ENCODE results near the gene EMCN.
"Not testable (repeated sequence)": the region's sequence is repeated elsewhere in the genome, so short reads cannot be mapped to it uniquely, and the experiment has no call there.

The EMCN gene, protein sequence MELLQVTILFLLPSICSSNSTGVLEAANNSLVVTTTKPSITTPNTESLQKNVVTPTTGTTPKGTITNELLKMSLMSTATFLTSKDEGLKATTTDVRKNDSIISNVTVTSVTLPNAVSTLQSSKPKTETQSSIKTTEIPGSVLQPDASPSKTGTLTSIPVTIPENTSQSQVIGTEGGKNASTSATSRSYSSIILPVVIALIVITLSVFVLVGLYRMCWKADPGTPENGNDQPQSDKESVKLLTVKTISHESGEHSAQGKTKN

DNA sequence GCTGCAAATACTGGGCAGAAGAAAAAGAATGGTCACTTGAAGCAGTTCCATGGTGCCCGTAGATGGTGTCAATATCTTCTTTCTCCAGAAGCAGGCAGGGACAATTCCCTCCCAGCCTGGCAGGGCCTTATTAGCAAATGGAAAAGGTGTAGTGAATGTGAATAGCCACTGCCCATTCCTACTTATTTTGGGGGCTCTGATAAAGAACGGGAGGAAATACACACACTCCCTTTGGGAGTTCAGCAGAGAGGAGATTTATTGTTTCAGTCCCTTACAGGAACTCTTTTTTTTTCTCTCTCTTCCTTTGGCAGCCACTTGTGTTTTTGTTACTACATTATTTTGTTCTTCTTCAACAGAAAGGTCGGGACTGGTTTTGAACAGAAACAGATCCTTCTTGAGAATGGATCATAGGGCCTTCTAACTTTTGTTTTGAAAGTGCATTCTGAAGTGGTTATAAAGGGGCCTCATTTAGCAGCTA lies at the start of gene EMCN:
TSS of gene EMCN (minus strand) at position 159 of the 478 bp plus-strand sequence. CDS start at position 51, 108 bp downstream.
- DNase-seq (ENCODE audit: low read depth in 2 of 2, low spot score in 1 of 2): no peak

DNA sequence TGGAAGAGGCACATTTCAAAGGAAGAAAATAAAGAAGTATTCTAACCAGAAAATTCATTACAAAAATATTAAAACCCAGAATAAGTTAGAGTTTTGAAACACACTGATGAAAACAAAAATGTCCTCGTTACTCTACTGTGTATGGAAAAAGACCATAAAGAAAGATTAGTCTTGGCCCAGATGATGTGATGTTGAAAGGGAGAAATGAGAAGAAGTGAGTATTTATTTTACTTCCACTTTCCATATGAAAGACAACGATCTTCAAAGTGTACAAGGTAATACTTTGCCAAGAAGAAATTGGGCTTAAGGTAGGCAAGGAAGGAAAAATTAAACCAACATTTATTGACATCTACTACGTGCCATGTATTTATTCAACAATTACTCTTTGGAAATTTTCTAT lies 48.6 kb upstream of the EMCN start:
- DNase-seq (ENCODE audit: low read depth in 2 of 2, low spot score in 1 of 2): no peak

DNA sequence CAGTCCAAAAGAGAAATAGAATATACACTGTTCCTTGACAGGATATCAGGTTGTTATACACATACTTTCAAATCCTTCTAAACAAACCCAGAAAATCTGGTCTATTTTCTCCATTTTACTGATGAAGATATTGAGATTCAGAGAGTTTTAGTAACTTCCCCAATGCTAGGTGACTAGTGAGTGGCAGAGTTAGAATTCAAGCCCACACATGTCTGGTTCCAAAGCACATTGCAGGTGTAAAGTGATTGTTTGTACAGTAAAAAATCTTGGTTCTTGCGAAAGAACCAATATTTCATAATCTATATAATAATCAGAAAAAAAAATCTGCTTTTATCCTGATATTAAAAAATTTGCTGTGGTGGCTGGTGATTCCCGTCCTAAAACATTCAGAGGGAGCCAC lies 39.5 kb upstream of the EMCN start:
- no peak for DNase-seq (ENCODE audit: low read depth in 2 of 2, low spot score in 1 of 2)

DNA sequence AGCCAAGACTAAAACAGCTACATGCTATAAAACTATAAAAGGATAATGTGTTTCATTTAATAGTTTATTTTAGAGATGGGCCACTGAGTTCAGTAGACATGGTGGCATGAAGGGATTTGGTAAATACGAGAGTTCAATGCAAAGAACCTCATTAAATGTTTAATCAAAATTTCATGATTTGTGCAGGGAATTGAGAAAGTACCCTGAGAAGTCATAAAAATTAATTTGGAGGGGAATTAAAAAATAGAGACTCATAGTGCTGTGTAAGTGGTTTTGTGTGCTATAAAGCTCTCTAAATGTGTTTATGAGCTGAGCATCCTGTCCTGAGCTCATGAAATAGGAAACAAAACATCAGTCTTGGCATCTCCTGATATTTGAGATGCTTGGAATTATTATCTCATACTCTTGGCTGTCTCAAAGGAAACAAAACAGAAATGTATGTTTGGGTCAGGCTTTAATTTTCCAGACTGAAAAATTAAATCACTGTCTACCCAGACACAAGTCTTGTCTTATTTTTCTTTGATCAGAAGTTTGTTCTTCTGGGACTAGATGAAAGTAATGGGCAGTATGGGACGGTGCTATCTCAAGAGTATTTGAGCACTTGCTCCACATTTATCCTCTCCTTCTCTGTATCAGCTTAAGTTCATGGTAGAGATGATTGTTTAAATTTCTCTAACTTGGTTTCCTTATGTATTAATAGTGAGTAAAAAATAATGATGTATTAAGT lies 38.0 kb upstream of the EMCN start:
- DNase-seq (ENCODE audit: low read depth in 2 of 2, low spot score in 1 of 2): no peak

DNA sequence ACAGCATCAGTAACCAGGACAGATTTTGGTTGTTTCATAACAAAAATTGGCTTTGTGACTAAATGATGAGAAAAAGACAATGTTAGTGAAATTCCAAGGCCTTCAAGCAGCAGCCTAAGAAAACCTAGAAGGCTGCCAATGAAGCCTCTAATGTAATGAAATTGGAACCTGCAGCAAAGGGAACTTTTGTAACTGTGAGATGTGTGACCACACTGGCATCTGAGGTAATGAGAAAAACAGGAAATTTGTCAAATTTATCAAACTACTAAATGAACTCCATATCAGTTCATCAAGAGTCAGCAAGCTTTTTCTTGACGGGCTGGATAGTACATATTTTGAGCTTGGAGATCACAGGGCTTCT lies 30.4 kb upstream of the EMCN start:
- no peak for DNase-seq (ENCODE audit: low read depth in 2 of 2, low spot score in 1 of 2)

DNA sequence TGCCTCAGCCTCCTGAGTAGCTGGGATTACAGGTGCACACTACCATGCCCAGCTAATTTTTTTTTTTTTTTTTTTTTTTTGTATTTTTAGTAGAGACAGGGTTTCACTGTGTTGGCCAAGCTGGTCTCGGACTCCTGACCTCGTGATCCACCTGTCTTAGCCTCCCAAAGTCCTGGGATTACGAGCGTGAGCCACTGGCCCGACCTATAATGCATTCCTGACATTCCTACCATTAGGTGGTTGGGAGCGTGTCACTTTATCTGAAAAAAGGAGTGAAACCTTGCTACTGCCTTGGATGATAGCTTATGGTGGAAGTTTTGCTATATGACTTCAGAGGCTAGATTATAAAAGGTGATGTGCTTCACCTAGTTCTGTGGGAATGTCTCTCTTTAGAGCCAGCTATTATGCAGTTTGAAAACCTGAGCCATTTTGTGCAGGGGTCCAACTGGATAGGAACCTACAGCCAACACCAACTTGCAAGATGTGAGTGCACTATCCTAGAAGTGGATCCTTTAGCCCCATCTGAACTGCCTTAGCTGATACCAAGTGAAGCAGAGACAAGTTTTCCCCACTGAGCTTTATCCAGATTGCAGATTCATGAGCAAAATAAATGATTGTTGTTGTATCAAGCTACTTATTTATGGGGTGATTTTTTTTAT lies 29.8 kb upstream of the EMCN start:
- no peak for DNase-seq (ENCODE audit: low read depth in 2 of 2, low spot score in 1 of 2)

DNA sequence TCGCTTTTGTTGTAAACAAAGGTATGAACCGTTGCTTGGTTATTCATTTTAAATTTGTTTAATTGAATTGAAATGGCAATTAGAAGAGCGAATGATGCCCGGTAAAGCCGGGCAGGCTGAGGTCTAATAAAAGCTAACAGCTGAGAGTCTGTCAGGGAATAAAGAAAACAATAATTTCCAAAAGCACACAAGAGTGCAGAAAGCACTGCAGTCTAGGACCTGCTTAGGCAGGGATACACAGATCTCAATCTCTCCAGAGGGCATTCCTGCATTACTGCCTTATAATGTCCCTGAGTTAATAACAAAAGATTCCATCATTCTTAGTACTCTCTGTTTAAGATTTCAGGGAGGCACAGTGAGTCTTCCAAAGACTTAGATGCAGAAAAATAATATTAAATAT lies 27.6 kb upstream of the EMCN start:
- no peak for DNase-seq (ENCODE audit: low read depth in 2 of 2, low spot score in 1 of 2)

DNA sequence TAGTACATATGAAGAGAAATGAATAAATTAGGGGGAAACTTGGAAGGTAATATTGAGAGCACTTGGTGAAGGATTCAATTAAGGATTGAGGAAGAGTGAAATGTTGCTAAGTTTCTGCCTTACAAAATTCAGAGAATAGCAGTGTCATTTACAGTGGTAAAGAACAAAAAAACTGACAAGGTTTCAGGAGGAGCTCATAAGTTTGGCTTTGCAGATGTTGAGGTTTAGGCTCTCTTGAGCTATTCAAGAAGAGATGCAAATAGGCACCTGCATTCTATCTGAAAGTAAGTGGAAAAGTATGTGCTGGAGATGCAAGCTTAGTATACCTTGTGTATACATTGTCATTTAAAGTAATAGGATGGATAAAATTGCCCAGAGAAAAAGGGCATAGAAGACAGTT lies 22.3 kb upstream of the EMCN start:
- DNase-seq (ENCODE audit: low read depth in 2 of 2, low spot score in 1 of 2): no peak

DNA sequence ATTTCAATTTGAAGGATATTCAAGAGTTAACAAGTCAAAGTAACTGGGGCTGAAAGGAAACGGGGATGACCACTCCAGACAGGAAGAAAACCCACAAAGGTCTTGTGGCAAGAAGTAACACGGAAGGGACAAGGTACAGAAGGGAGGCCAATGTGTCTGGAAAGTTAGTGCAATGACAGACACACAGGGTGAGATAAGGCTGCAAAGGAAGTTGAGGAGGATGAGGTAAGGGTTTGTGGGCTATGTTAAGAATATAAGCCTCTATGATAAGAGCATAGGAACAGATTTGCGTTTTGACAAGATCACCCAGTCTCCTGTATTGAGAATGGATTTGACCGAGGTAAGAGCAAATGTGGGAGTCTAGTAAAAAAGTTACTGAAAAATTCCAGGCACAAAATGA lies 21.9 kb upstream of the EMCN start:
- DNase-seq (ENCODE audit: low read depth in 2 of 2, low spot score in 1 of 2): no peak

DNA sequence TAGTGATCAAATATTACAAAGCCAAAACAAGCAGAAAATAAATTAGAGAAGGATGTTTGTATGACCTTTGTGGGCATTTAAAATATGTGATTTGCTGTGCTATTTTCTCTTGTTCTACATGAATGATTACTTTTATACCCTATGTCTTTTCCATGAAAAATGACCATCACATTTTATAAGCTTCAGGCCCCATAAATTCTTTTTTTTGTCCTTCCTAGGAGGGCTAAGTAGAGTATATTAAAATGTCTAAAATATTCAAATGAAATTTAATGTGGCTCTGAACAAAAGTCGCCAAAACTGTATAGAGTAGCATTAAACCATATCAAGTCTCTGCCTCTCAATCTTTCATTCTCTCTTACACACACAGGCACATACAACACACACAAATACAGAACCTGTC lies 15.9 kb upstream of the EMCN start:
- DNase-seq (ENCODE audit: low read depth in 2 of 2, low spot score in 1 of 2): no peak

DNA sequence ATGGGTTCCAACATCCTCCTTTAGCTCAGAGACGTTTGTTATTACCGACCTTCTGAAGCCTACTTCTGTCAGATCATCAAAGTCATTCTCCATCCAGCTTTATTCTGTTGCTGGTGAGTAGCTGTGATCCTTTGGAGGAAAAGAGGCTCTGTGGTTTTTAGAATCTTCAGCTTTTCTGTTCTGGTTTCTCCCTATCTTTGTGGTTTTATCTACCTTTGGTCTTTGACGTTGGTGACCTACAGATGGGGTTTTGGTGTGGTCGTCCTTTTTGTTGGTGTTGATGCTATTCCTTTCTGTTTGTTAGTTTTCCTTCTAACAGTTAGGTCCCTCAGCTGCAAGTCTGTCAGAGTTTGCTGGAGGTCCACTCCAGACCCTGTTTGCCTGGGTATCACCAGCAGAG lies 12.3 kb upstream of the EMCN start:
- not testable (repeated sequence) for DNase-seq (ENCODE audit: low read depth in 2 of 2, low spot score in 1 of 2)

DNA sequence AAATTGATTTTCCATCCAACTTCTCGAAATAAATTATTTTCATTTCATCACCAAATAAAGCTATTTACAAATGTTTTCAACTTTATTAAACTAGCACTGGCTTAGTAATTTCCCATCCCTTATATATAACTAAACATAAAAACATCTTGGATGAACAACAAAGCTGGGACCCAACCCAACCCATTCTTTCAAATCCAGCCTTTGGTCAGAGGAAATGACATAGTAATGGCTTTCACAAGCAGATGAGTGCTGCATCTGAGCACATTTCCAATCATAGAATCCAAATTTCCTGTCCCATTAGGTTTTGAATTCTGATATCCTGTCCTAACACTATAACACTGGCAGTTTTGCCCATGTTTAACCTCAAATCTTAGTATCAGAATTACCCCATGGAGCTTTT lies 7.9 kb upstream of the EMCN start:
- no peak for DNase-seq (ENCODE audit: low read depth in 2 of 2, low spot score in 1 of 2)

DNA sequence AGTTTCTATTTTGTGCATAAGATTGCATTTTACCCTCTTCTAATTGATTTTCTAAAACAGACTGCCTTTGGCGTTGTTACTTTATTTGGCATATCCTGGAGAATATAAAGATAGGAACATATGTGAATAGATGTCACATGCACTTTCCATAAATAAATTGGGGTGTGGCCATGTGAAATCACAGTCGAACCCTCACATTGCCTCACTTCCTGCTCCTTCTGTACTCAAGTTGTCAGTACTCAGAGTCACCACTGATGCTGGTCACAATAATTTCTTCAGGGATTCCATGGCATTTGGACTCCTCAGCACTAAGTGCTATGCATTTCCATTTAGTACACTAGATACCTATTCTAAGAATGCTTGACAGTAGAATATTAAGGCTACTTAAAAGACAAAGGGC lies 1.4 kb upstream of the EMCN start:
- no peak for DNase-seq (ENCODE audit: low read depth in 2 of 2, low spot score in 1 of 2)

DNA sequence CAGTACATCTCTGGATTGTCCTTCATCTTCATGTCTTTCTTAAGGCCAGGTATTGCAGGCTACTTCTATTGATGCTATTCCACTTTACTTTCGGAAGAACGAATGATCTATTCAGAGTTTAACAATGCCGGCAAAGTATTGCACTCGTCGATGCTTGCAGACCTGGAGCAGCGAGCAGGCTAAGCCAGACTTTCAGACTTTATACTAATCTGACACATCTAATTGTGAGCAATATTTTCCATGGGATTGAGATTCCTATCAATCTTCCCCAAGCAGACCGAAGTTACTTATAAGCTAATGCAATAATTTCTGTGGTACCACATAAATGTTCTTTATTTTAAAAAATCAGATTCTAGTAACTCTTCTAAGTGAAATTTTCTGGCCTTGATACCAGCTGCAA lies 1.6 kb downstream of the EMCN start:
- no peak for DNase-seq (ENCODE audit: low read depth in 2 of 2, low spot score in 1 of 2)

DNA sequence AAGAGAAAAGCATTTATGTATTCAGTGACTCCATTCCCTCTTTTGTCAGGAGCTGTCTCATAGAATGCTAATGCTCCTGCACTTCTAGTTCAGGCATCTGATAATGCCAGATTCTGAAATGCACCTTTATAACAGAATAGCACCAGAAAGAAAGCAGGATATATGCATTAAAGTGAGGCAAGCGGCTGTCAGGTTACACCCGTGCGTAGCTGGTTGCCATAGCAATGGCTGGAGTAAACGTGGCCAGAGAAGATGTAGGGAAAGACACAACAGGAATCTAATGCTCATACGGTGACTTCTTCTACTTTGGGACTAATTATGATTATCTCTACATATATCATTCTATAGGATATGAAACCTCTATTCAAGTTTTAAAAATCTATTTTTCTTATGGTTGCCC lies 5.9 kb downstream of the EMCN start:
- DNase-seq (ENCODE audit: low read depth in 2 of 2, low spot score in 1 of 2): no peak

DNA sequence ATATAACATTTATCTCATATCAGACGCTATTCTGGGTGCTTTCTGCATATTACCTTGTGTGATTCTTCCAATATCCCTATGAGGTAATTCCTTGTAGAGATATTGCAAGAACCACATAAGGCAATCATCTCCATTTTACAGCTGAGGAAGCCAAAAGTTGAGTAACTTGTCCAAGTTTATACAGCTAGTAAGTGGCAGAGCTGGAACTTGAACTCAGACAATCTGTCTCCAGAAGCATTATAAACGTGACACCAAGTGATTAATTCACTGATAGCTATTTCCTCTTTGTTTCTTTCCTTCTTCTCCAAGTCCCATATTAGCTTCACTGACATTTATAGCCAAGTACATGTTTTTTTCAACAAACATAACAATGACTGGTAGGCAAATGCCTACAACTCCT lies 7.3 kb downstream of the EMCN start:
- DNase-seq (ENCODE audit: low read depth in 2 of 2, low spot score in 1 of 2): no peak

DNA sequence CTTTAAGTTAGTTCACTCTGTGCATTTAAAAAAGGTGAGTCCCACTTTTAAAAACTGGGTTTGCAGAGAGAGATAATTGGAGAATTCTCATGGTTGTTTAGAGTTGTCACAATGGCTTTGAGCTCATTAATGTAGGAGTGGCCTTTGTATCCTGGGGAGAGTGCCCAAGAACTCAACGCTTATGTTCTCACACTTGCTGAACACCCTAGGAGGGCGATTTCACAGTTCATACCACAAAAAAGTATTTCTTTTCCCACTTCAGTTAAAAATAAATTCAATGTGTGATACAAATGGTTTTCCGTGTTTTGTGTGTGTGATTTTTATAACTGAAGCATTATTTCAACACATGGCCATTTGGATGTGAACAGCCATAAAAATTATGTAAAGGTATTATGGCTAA lies 8.4 kb downstream of the EMCN start:
- DNase-seq (ENCODE audit: low read depth in 2 of 2, low spot score in 1 of 2): no peak

DNA sequence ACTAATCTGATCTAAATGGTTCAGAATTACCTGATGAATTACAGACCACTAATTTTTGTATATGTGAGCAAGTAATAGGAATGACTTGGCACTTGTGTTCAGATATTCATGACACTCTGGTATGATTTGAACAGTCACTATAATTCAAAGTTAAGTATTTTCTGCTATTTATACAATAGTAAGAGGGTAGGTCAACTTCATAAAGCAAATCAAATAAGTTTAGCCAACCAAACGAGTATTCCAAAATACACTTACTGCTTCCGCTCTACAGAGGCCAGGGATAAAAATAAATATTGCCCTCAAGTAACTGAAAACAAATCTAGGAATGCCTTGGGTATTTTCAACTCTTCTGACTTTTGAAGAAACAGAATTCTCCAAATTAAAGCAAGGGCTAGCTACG lies 9.1 kb downstream of the EMCN start:
- no peak for DNase-seq (ENCODE audit: low read depth in 2 of 2, low spot score in 1 of 2)

DNA sequence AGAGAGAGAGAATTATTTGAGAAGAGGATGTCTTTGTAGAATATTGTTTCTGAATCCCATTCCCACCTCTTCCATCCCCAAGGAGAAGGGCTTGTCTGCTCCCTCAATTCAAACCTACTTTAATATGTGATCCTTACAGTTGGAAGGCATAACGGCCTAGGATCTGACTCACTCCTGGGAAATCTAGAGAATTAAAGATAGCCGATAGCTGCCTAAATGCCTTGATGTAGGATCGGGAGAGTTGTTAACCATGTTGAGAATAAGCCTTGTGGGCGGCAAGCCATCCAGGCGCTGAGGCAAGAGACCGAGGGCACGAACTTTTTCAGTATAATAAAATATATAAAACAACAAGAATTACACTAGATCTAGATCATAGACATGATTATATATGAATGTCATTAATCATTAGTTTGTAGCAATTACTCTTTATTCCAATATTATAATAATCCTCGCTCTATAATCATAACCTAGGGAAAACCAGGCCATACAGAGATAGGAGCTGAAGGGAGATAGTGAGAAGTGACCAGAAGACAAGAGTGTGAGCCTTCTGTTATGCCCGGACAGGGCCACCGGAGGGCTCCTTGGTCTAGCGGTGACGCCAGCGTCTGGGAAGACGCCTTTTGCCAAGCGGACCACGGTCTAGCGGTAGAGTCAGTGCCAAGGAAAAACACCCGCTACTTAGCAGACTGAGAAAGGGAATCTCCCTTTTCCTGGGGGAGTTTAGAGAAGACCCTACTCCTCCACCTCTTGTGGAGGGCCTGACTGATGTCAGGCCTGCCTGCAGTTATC lies 13.5 kb downstream of the EMCN start:
- no peak for DNase-seq (ENCODE audit: low read depth in 2 of 2, low spot score in 1 of 2)

DNA sequence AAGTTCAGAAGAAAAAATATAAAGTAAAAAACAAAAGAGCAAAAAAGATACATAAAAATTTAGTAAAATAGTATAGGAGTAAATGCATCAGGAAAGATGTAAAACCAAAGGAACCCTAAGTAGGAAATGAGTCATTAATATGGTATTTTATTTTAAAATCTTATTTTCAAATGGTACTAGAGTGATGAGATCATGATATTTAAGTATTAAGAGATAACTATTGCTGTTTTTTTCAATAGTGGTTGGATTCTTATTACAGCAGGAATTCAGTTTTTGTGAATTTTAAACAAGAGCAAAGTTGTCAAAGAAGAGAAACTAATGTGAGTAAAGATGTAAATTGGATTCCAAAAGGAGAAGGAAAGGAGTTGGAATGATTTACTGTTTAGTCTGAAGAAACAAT lies 20.0 kb downstream of the EMCN start:
- DNase-seq (ENCODE audit: low read depth in 2 of 2, low spot score in 1 of 2): no peak

DNA sequence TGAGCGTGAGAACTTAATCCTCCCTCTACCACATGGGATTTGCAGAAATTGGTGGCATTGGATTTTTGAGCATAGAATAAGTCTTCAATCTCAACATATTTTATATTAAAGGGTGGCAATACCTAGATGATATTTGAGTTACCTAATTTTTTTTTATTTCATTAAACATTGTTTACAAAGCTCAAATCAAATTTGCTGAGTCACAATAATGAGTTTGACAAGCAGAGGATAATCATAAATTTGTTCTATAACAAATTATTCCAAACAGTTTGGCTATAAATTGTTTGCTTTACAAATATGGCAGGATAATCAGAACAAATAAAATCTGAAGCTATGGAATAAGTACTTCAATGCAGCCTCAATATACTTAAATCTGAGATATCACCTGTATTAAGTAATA lies 22.7 kb downstream of the EMCN start:
- no peak for DNase-seq (ENCODE audit: low read depth in 2 of 2, low spot score in 1 of 2)

DNA sequence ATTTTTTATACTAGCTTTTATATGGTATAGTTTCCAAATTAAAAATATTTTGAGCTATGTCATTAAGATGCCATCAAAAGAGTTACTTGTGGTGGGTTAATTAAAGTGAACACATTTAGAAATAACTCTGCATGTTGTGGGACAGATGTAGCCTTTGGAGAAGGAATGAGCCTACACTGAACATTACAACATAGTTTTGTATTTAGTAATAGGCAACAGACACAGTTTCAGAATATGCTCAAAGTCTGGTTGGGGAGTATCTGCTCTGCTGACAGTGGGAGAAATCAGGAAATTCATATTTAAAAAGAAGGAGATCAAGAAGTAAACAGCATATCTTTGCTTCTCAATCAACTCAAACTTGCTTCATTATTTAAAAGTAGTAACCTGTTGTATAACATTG lies 23.7 kb downstream of the EMCN start:
- DNase-seq (ENCODE audit: low read depth in 2 of 2, low spot score in 1 of 2): no peak
